Neural cell (in vitro differentiated cells): ENCODE measurements around the gene DDX51.

ENCODE experiments used
- EP300 ChIP-seq: fragments of 450-650 bp; conservative IDR thresholded peaks from 2 replicates; pipeline ENCODE4 v1.6.1; 2014; ENCODE audit warnings: antibody characterized with exemption, mild to moderate bottlenecking, moderate library complexity; ENCODE audit not compliant: poor library complexity, severe bottlenecking
- MXI1 ChIP-seq: fragments of 450-650 bp; conservative IDR thresholded peaks from 2 replicates; pipeline ENCODE4 v1.6.1; 2014; ENCODE audit warnings: antibody characterized with exemption, mild to moderate bottlenecking; ENCODE audit not compliant: poor library complexity, severe bottlenecking
- POLR2AphosphoS5 ChIP-seq: IDR thresholded peaks from 2 replicates; pipeline ENCODE4 v1.6.1; 2012
- RAD21 ChIP-seq: fragments of 450-650 bp; conservative IDR thresholded peaks from 2 replicates; pipeline ENCODE4 v1.6.1; 2014; ENCODE audit warnings: antibody characterized with exemption, mild to moderate bottlenecking, moderate library complexity
- TAF1 ChIP-seq: IDR thresholded peaks from 2 replicates; pipeline ENCODE4 v1.6.1; 2012; ENCODE audit warnings: low read depth
- TF ChIP-seq, protein P1 (sequence below): fragments of 450-650 bp; IDR thresholded peaks from 2 replicates; pipeline ENCODE4 v1.5.1; 2014; ENCODE audit warnings: antibody characterized with exemption, mild to moderate bottlenecking, moderate library complexity; ENCODE audit not compliant: poor library complexity, severe bottlenecking

GRCh38 chr12:132163041-132163910, 19.2 kb upstream of the DDX51 start:
- TF ChIP-seq RAD21: no peak
- TF ChIP-seq POLR2AphosphoS5: no peak
- TF ChIP-seq EP300: no peak
- TF ChIP-seq, protein P1, sequence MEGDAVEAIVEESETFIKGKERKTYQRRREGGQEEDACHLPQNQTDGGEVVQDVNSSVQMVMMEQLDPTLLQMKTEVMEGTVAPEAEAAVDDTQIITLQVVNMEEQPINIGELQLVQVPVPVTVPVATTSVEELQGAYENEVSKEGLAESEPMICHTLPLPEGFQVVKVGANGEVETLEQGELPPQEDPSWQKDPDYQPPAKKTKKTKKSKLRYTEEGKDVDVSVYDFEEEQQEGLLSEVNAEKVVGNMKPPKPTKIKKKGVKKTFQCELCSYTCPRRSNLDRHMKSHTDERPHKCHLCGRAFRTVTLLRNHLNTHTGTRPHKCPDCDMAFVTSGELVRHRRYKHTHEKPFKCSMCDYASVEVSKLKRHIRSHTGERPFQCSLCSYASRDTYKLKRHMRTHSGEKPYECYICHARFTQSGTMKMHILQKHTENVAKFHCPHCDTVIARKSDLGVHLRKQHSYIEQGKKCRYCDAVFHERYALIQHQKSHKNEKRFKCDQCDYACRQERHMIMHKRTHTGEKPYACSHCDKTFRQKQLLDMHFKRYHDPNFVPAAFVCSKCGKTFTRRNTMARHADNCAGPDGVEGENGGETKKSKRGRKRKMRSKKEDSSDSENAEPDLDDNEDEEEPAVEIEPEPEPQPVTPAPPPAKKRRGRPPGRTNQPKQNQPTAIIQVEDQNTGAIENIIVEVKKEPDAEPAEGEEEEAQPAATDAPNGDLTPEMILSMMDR: no peak
- TF ChIP-seq TAF1: no peak
- no peak for TF ChIP-seq MXI1
